Astrocyte of the spinal cord (primary cell): ENCODE results near the gene COL23A1.

Experiments used
- DNase-seq: peaks from one replicate; pipeline ENCODE4 v3.0.0; 2011; ENCODE audit warnings: low read depth, low spot score
- H3K4me3 ChIP-seq: 2 replicates; pipeline ENCODE4 v1.5.1; 2011; ENCODE audit warnings: low read depth, mild to moderate bottlenecking, low read length, moderate library complexity
- in situ Hi-C: cut with HindIII; loops from 2 replicates; pipeline ENCODE4 v1.10.0; 2017; ENCODE audit warnings: low sequenced_read_pairs
- TF ChIP-seq, protein P1 (sequence below): IDR thresholded peaks from 2 replicates; pipeline ENCODE4 v1.5.1; 2012; ENCODE audit warnings: low read depth, mild to moderate bottlenecking, low read length, inconsistent platforms

Gene COL23A1

GRCh38 chr5:178524093-178524882 lies 65.9 kb downstream of the COL23A1 start:
- TF ChIP-seq, protein P1, sequence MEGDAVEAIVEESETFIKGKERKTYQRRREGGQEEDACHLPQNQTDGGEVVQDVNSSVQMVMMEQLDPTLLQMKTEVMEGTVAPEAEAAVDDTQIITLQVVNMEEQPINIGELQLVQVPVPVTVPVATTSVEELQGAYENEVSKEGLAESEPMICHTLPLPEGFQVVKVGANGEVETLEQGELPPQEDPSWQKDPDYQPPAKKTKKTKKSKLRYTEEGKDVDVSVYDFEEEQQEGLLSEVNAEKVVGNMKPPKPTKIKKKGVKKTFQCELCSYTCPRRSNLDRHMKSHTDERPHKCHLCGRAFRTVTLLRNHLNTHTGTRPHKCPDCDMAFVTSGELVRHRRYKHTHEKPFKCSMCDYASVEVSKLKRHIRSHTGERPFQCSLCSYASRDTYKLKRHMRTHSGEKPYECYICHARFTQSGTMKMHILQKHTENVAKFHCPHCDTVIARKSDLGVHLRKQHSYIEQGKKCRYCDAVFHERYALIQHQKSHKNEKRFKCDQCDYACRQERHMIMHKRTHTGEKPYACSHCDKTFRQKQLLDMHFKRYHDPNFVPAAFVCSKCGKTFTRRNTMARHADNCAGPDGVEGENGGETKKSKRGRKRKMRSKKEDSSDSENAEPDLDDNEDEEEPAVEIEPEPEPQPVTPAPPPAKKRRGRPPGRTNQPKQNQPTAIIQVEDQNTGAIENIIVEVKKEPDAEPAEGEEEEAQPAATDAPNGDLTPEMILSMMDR = no peak
- in situ Hi-C loops = no loop called here
- DNase-seq = no peak
- H3K4me3 ChIP-seq = no peak overlapping the region

DNA sequence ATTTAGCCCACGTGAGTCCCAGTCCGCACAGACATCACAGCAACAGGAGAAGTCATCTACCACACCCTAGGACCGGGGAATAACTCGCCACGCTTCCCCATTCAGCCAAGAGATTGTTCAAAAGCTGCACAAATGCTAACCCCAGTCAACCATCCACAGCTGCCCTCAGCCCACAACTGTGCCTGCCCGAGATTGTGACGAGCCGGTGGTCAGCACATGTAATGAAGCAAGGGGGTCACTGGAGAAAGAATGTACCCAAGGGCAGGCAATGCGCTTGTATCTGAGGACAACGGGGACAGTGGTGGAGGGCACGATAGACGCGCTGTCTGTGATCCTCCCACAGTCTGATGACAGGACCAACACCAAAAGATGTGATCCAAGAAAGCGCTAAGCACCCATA lies 67.8 kb downstream of the COL23A1 start:
- TF ChIP-seq, protein P1 = no peak
- DNase-seq = no peak
- in situ Hi-C loops = no loop called here
- H3K4me3 ChIP-seq = no peak overlapping the region

DNA sequence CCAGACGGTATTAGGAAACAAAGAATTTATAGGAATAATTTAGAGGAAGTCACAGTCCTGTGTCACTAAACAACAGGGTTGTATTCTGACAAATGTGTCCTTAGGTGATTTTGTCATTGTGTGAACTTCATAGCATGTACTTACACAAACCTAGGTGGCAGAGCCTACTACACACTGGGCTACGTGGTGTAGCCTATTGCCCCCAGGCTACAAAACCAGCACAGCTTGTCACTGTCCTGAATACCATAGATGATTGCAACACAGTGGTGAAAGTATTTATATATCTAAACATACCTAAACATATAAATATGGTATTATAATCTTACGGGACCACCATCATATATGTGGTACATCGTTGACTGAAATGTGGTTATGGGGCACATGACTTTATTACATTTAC lies 69.3 kb downstream of the COL23A1 start:
- in situ Hi-C loops = no loop called here
- TF ChIP-seq, protein P1 = no peak
- DNase-seq = no peak
- H3K4me3 ChIP-seq = no peak overlapping the region

DNA sequence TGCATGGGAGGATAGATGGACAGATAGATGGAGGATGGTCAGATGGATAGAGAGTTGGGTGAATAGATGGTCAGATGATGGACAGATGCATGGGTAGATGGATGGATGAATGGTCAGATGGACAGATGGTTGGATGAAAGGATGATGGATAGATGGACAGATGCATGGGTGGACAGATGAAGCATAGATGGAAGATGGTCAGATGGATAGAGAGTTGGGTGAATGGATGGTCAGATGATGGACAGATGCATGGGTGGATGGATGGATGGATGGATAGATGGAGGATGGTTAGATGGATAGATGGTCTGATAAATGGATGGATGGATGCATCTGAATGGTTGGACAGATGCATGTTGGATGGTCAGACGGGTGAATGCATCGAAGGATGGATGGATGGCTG lies 70.4 kb downstream of the COL23A1 start:
- no peak for DNase-seq
- no peak overlapping the region for H3K4me3 ChIP-seq
- TF ChIP-seq, protein P1 = no peak
- in situ Hi-C loops = no loop called here

DNA sequence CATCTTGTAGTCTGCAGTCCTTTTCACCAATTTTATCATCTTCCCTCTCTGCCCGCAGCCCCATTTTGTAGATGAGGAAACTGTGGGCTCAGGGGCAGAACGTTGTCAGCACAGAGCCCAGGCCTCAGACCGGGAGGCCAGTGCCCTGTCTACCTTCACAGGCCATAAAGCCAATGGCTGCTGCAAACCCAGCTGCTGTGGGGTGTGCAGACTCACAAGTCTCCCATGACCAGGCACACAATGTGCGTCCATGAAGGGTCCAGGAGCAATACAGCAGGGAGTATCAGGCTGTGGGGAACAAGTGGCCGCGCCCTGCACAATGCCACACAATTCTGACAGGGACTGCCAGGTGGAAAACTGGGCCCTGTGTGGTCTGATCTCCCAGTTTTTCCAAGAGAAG lies 71.0 kb downstream of the COL23A1 start:
- in situ Hi-C loops = no loop called here
- H3K4me3 ChIP-seq = no peak overlapping the region
- TF ChIP-seq, protein P1 = no peak
- DNase-seq = no peak

GRCh38 chr5:178516504-178517235 lies 73.5 kb downstream of the COL23A1 start:
- in situ Hi-C loops = no loop called here
- no peak for DNase-seq
- no peak overlapping the region for H3K4me3 ChIP-seq
- TF ChIP-seq, protein P1 = no peak
